ENCODE measurements around the gene MPZL1.
A peak's percentile ranks its signal among the peaks of the same experiment; 100 is the strongest.

The MPZL1 gene

DNA sequence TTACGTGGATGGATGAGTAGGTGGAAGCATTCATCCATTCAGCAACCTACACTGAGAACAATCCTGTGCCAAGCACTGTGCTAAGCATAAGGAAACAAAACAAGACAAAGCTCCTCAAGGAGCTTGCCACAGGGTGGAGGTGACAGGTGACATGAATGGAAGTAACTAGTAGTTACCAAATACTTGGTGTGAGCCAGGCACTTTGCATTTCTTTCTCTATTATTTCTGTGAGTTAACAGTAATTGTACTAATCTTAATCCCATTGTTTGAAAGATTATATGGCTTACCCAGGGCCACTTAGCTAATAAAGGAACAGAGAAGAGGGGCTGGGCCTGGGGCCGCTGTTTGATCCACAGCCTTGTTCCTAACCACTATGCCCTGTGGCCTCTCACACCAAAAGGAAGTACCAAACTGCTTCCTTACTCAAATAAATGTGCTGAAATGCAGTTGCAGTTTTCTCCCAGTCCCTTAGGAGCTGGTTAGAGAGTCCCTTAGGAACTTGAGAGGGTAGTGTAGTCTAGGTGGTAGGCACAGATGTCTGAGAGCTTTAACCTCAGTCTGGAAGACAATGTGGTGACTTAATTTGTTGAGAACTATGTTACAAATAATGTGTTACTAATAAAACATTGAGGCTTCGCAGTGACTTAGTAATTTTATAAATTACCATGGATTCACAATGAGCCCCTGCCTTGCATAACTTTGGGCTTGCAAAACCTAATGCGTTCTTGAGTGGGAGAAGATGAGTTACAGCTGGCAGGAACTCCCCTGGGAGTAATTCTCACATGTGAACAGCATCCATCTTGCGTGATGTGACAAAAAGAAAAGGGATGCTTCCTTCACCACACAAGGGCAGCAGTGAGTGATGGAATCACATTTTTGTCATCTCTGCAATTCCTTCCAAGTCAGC is 69.8 kb downstream of the MPZL1 start:
- Histone ChIP-seq H3K27me3 (ENCODE audit: control insufficient read depth, insufficient read depth, low read length, poor library complexity, severe bottlenecking) (no peaks in the 10 kb centered on the region), H3K9me3 (ENCODE audit: control insufficient read depth, low read length) (no peaks in the 10 kb centered on the region), H3K4me1 (ENCODE audit: control insufficient read depth, insufficient read depth, low read length) (no peaks in the 10 kb centered on the region), H3K36me3 (ENCODE audit: control insufficient read depth, insufficient read depth, low read length) (peaks cover 6% of the 10 kb centered on the region), H3K27ac (ENCODE audit: insufficient read depth, low read depth, low read length, poor library complexity, severe bottlenecking) (peak overlapping the region; percentile 59), H3K4me3 (ENCODE audit: insufficient read depth, low read depth, low read length) (no peak overlapping the region)
- WGBS, 2 experiments: 84 to 87% methylated on average over 5 of the region's 5 CpGs

DNA sequence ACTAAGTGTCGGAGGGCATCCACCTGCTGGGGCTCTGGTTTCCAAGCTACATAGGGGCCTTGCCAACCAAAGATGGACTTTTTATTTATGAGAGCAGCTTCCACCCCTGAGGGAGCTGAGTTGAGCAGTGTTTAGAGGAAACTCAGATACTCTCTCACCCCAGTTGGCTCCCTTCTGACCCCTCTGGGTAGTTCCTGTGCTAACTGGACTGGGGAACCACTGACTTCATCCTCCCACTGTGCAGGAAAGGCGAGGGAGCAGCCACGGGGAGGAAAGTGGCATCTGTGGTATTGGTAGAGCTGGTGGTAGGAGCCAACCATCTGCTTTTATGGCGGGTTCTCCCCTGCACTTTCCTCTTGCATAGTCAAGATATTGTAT is 70.4 kb downstream of the MPZL1 start:
- Histone ChIP-seq H3K27me3 (ENCODE audit: control insufficient read depth, insufficient read depth, low read length, poor library complexity, severe bottlenecking) (no peaks in the 10 kb centered on the region), H3K4me3 (ENCODE audit: insufficient read depth, low read depth, low read length) (no peak overlapping the region), H3K27ac (ENCODE audit: insufficient read depth, low read depth, low read length, poor library complexity, severe bottlenecking) (no peak overlapping the region), H3K4me1 (ENCODE audit: control insufficient read depth, insufficient read depth, low read length) (no peaks in the 10 kb centered on the region), H3K9me3 (ENCODE audit: control insufficient read depth, low read length) (no peaks in the 10 kb centered on the region), H3K36me3 (ENCODE audit: control insufficient read depth, insufficient read depth, low read length) (peaks cover 5% of the 10 kb centered on the region)
- WGBS, 2 experiments: 96 to 97% methylated on average over 3 of the region's 4 CpGs

- WGBS, 2 experiments: 89 to 97% methylated on average over 1 of the region's 1 CpG
- Histone ChIP-seq H3K4me3 (ENCODE audit: insufficient read depth, low read depth, low read length) (no peak overlapping the region), H3K9me3 (ENCODE audit: control insufficient read depth, low read length) (no peaks in the 10 kb centered on the region), H3K36me3 (ENCODE audit: control insufficient read depth, insufficient read depth, low read length) (no peaks in the 10 kb centered on the region), H3K27ac (ENCODE audit: insufficient read depth, low read depth, low read length, poor library complexity, severe bottlenecking) (no peak overlapping the region), H3K27me3 (ENCODE audit: control insufficient read depth, insufficient read depth, low read length, poor library complexity, severe bottlenecking) (no peaks in the 10 kb centered on the region), H3K4me1 (ENCODE audit: control insufficient read depth, insufficient read depth, low read length) (no peaks in the 10 kb centered on the region)
Measured at GRCh38 chr1:167794043-167794442, 72.3 kb downstream of the MPZL1 start.

DNA sequence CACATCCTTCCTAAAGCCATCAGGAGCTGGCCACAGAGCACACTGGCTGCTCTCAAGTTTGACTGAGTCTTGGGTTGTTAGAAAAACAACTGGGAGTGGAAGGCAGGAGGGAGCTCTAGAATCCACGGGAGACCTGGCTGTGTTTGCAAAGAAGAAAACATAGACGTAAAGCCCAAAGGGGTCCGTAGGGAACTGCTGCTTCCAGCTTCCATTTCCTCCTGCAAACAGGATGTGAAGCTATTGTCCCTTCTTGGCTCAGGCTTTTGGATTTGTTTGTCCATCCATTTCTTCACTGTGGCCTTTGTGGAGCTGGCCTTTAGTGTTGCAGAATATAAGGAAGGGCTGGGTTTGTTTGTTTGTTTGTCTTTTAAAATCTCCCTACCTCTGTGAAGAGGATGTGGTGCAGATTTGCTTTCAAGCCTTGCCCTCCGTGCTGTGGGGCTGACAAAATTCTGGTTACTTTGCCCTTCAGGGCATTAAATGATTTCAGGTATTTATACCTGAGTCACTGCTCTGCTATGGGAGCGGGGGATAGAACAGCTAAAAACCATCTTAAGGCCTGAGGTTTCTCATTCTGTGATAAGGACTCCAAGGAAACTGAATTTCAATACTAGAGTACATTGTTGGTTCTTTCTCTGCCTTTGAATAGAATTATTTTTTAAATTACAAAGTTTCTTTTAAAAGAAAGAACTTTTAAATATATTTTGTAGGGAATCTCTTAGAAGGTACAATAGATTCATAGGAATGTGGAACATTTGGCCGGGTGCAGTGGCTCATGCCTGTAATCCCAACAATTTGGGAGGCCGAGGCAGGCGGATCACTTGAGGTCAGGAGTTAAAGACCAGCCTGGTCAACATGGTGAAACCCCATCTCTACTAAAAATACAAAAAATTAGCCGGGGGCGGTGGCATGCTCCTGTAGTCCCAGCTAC is 74.3 kb downstream of the MPZL1 start:
- Histone ChIP-seq H3K4me1 (ENCODE audit: control insufficient read depth, insufficient read depth, low read length) (no peaks in the 10 kb centered on the region), H3K36me3 (ENCODE audit: control insufficient read depth, insufficient read depth, low read length) (no peaks in the 10 kb centered on the region), H3K9me3 (ENCODE audit: control insufficient read depth, low read length) (no peaks in the 10 kb centered on the region), H3K4me3 (ENCODE audit: insufficient read depth, low read depth, low read length) (no peak overlapping the region), H3K27me3 (ENCODE audit: control insufficient read depth, insufficient read depth, low read length, poor library complexity, severe bottlenecking) (no peaks in the 10 kb centered on the region), H3K27ac (ENCODE audit: insufficient read depth, low read depth, low read length, poor library complexity, severe bottlenecking) (no peak overlapping the region)
- WGBS, 2 experiments: 71 to 74% methylated on average over 9 to 10 of the region's 10 CpGs

GRCh38 chr1:167797015-167797414 is 75.2 kb downstream of the MPZL1 start:
- Histone ChIP-seq H3K27ac (ENCODE audit: insufficient read depth, low read depth, low read length, poor library complexity, severe bottlenecking) (no peak overlapping the region), H3K4me1 (ENCODE audit: control insufficient read depth, insufficient read depth, low read length) (no peaks in the 10 kb centered on the region), H3K27me3 (ENCODE audit: control insufficient read depth, insufficient read depth, low read length, poor library complexity, severe bottlenecking) (no peaks in the 10 kb centered on the region), H3K36me3 (ENCODE audit: control insufficient read depth, insufficient read depth, low read length) (no peaks in the 10 kb centered on the region), H3K9me3 (ENCODE audit: control insufficient read depth, low read length) (no peaks in the 10 kb centered on the region), H3K4me3 (ENCODE audit: insufficient read depth, low read depth, low read length) (no peak overlapping the region)
- 65 to 66% methylated on average over 2 of the region's 2 CpGs for WGBS, 2 experiments

GRCh38 chr1:167798952-167799351 is 77.2 kb downstream of the MPZL1 start:
- H3K9me3 ChIP-seq (ENCODE audit: control insufficient read depth, low read length): no peaks in the 10 kb centered on the region
- 80 to 86% methylated on average over 4 of the region's 4 CpGs for WGBS, 2 experiments
- no peaks in the 10 kb centered on the region for H3K36me3 ChIP-seq (ENCODE audit: control insufficient read depth, insufficient read depth, low read length)
- no peak overlapping the region for H3K4me3 ChIP-seq (ENCODE audit: insufficient read depth, low read depth, low read length)
- no peaks in the 10 kb centered on the region for H3K4me1 ChIP-seq (ENCODE audit: control insufficient read depth, insufficient read depth, low read length)
- H3K27ac ChIP-seq (ENCODE audit: insufficient read depth, low read depth, low read length, poor library complexity, severe bottlenecking): no peak overlapping the region
- H3K27me3 ChIP-seq (ENCODE audit: control insufficient read depth, insufficient read depth, low read length, poor library complexity, severe bottlenecking): no peaks in the 10 kb centered on the region

DNA sequence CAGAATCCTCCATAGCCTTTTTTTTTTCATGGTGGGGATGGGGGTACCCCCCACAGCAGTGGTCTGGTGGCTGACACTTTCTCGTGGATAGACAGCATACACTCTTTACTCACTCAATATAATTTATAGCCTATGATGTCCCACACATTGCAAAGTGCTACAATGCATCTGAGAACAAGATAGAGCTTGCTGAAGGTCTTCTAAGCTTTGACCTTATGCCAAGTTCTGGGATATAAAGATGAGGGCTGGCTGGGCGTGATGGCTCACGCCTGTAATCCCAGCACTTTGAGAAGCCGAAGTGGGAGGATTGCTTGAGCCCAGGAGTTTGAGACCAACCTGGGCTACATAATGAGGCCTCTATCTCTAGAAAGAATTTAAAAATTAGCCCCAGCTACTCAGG is 78.0 kb downstream of the MPZL1 start:
- Histone ChIP-seq H3K4me3 (ENCODE audit: insufficient read depth, low read depth, low read length) (no peak overlapping the region), H3K36me3 (ENCODE audit: control insufficient read depth, insufficient read depth, low read length) (no peaks in the 10 kb centered on the region), H3K27ac (ENCODE audit: insufficient read depth, low read depth, low read length, poor library complexity, severe bottlenecking) (no peak overlapping the region), H3K27me3 (ENCODE audit: control insufficient read depth, insufficient read depth, low read length, poor library complexity, severe bottlenecking) (no peaks in the 10 kb centered on the region), H3K9me3 (ENCODE audit: control insufficient read depth, low read length) (no peaks in the 10 kb centered on the region), H3K4me1 (ENCODE audit: control insufficient read depth, insufficient read depth, low read length) (no peaks in the 10 kb centered on the region)
- 58 to 71% methylated on average over 4 of the region's 4 CpGs for WGBS, 2 experiments

- no peaks in the 10 kb centered on the region for H3K27me3 ChIP-seq (ENCODE audit: control insufficient read depth, insufficient read depth, low read length, poor library complexity, severe bottlenecking)
Measured at GRCh38 chr1:167800251-167800650, 78.5 kb downstream of the MPZL1 start.

DNA sequence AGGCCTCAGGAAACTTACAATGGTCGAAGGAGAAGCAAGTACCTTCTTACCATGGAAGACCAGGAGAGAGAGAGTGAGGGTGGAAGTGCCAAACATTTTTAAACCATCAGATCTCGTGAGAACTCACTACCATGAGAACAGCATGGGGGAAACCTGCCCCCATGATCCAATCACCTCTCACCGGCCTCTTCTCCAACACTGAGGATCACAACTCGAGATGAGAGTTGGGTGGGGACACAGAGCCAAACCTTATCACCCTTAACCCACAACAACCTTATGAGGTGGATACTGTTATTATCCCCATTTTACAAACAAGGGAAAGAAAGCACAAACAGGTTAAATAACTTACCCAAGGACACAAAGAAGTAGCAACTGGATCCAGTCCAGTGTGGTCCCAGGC is 80.5 kb downstream of the MPZL1 start:
- Histone ChIP-seq H3K9me3 (ENCODE audit: control insufficient read depth, low read length) (no peaks in the 10 kb centered on the region), H3K4me3 (ENCODE audit: insufficient read depth, low read depth, low read length) (no peak overlapping the region), H3K27ac (ENCODE audit: insufficient read depth, low read depth, low read length, poor library complexity, severe bottlenecking) (no peak overlapping the region), H3K36me3 (ENCODE audit: control insufficient read depth, insufficient read depth, low read length) (no peaks in the 10 kb centered on the region), H3K4me1 (ENCODE audit: control insufficient read depth, insufficient read depth, low read length) (no peaks in the 10 kb centered on the region), H3K27me3 (ENCODE audit: control insufficient read depth, insufficient read depth, low read length, poor library complexity, severe bottlenecking) (no peaks in the 10 kb centered on the region)
- WGBS, 2 experiments: 84 to 97% methylated on average over 4 of the region's 4 CpGs

More at GRCh38 chr1:167800251-167800650, 78.5 kb downstream of the MPZL1 start:
- H3K9me3 ChIP-seq (ENCODE audit: control insufficient read depth, low read length): no peaks in the 10 kb centered on the region
- no peak overlapping the region for H3K27ac ChIP-seq (ENCODE audit: insufficient read depth, low read depth, low read length, poor library complexity, severe bottlenecking)
- H3K36me3 ChIP-seq (ENCODE audit: control insufficient read depth, insufficient read depth, low read length): no peaks in the 10 kb centered on the region
- no peak overlapping the region for H3K4me3 ChIP-seq (ENCODE audit: insufficient read depth, low read depth, low read length)
- 73 to 88% methylated on average over 2 to 3 of the region's 3 CpGs for WGBS, 2 experiments
- H3K4me1 ChIP-seq (ENCODE audit: control insufficient read depth, insufficient read depth, low read length): no peaks in the 10 kb centered on the region

Measured in ectodermal cell (in vitro differentiated cells).